Left lobe of liver (tissue), 2 donors: ENCODE results near the gene GNG14. TPM values are rescaled to one million over a fixed set of nuclear protein-coding genes. Genes with fewer than 3 reads are reported as not detected.
"Not testable (repeated sequence)": the region's sequence is repeated elsewhere in the genome, so short reads cannot be mapped to it uniquely, and the experiment has no call there.

ENCODE experiments used
- ATAC-seq: fragments of 200-7000 bp; cut with Tn5 transposase; one replicate; pipeline ENCODE4 v1.9.1; 2020; ENCODE audit warnings: mild to moderate bottlenecking, moderate library complexity
- DNase-seq: peaks from one replicate; pipeline ENCODE4 v3.0.0-alpha.2; 2020; ENCODE audit warnings: low spot score
- total RNA-seq: library from RNA; stranded (reverse); gene quantifications from one replicate; pipeline ENCODE4 v1.2.1, GENCODE V29; 2021
- donor health status: DM: no; HTN: no; CAD: no; lungs with moderate emphysema.
- donor health status: DM: no; HTN: yes; CAD: no.

Gene GNG14
- total RNA-seq, 1 donor from 2014 or later: not detected

DNA sequence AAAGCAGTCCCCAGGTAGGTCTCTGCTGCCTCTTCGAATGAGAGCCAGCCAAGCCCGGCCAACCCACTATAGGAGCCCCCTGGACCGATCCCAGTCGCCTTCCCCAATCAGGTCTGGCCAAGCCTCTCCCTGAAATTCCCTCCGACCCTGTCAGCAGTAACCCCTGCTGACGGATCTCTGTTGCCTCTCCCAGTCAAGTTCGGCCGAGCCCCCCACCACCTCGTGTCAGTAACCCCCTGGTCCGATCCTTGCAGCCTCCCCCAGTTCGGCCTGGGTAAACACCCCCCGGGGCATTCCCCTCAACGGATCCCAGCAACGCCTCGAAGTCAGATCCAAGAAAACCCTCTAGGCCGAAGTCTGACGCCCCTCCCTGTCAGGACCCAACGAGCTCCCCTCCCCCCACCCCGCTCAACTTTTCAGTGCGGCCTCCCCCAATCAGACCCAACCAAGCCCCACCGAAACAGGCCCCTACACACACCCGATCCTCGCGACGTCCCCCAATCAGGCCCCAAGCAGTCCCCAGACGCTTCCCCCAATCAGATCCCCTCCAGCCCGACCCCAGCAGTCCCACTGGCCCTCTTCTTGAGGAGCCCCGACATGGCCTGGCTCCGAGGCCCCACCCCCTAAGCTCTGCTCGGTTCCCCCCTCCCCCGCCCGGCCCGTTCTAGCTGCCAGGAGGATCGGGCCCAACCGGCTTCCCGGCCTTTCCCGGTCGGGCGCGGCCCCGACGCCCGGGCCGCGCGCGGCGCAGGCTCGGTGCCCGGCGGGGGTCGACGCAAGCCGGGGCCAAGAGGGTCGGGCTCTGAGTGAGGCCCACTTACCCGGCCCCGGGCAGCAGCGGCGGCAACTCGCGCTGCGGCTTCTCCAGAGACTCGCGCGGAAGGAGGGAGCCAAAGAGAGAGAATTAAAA is 34.1 kb downstream of the GNG14 start:
- DNase-seq (peak; percentile 65), ATAC-seq (peak; percentile 64)

DNA sequence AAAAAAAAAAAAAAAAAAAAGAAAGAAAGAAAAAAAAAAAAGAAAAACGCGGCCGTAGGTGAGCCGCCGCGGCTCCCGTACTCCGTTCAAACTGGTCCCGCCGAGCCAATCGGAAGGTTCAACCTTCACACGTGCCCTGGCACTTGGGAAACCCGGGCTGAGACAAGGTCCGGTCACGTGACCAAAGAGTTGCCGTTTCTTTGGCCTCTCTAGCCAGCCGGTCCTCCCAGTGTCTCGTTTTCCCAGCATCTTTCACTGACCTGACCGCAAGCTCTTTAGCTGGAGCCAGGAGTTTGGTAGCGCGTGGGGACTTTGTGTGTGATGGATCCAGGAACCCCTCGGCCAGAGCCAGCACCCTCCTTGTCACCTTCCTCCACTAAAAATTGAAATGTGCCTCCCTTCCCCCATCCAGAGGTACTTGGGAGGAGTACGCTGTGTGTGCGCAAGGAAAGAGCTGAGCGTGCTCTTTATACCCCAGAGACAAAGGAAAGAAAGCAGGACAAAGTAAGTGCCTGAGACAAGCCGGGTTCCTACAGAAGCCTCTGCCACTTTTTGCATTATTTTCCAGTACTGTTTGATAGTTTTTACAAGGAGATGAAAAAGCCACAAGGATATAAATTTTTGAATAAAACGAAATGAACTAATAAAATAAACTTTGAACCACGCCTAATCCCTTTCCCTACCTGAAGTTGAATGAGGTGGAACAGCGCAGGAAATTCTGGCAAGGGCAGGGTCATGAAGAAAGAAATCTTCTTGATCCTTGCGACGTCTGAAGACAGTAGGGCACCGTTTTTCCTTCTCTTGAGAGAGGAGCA is 35.0 kb downstream of the GNG14 start:
- peak; percentile 97 for DNase-seq
- peak; percentile 81 for ATAC-seq

DNA sequence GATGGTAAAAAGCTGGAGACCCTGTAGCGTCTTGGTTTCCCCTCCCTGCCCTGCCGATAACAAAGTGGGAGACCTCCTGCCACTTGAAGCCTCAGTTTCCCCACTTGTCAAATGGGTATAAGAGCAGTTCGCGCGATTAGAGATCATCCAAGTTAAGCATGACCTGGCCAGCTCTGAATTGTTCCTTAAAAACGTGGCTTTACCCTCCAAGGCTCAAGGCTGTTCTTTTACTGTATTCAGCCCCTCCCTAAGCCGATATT is 35.5 kb downstream of the GNG14 start:
- no peak for DNase-seq
- ATAC-seq: no peak

DNA sequence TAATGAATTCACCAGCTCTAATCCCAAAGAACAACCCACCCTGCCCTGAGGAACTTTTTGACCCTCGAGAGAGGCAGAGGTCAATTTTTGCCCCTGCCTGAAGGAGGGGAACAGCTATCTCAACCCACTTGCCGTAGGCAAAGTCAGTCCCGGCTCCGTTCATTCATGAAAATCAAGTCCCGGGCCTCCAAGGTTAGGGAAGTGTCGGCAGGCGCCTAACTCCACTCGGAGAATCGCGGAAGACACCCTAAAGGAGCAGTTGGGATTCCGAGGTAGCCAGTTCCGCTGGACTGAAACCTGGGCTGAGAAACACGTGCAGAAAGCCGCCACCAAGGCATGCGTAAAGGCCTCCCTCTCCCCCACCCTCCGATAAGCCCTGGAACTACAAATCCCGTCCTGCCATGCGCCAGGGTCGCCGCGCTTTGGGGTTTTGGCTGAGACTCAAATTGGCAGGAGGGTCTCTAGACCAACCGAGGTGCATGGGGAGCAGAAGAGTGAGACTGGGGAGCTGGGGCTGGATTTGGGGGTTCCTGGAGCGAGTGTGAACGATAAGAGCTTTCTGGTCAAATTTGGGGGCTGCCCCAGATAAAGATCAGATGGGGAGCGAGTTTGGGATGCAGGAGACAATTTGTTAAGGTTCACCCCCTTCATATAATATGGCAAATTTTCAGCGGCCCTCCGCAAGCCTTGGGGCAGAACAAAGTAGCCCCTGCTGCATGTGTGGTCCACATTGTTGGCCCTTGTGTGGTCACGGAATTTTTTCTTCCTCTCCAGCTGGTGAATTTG is 36.0 kb downstream of the GNG14 start, which contains the start of gene TNPO2:
TNPO2 (minus strand) TSS at position 292 of the 786 bp plus-strand sequence. CDS start 2,955 bp downstream, outside the sequence.
- DNase-seq (peak; percentile 59), ATAC-seq (peak; percentile 34)

DNA sequence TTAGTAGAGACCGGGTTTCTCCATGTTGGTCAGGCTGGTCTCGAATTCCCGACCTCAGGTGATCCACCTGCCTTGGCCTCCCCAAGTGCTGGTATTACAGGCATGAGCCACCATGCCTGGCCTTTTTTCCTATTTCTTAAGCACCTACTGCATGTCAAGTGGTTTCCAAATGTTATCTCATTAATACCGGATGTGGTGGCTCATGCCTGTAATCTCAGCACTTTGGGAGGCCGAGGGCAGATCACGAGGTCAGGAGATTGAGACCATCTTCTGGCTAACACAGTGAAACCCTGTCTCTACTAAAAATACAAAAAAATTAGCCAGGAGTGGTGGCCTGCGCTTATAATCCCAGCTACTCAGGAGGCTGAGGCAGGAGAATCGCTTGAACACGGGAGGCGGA is 37.8 kb downstream of the GNG14 start:
- not testable (repeated sequence) for DNase-seq, ATAC-seq

DNA sequence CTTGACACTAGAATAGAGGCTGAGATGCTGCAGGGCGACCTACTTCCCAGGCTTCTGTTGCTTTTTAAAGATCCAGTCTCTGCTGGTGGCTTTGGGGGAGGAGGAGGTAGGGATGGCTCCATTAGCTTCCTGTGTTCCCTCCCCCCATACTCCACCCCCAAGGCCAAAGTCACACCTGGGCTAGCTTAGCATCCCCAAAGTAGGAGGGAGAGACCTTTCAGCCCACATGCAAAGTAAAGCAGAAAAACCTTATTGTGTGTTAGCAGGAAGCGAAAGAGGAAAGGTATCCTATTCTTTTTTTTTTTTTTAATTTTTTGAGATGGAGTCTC is 39.2 kb downstream of the GNG14 start:
- ATAC-seq: no peak

DNA sequence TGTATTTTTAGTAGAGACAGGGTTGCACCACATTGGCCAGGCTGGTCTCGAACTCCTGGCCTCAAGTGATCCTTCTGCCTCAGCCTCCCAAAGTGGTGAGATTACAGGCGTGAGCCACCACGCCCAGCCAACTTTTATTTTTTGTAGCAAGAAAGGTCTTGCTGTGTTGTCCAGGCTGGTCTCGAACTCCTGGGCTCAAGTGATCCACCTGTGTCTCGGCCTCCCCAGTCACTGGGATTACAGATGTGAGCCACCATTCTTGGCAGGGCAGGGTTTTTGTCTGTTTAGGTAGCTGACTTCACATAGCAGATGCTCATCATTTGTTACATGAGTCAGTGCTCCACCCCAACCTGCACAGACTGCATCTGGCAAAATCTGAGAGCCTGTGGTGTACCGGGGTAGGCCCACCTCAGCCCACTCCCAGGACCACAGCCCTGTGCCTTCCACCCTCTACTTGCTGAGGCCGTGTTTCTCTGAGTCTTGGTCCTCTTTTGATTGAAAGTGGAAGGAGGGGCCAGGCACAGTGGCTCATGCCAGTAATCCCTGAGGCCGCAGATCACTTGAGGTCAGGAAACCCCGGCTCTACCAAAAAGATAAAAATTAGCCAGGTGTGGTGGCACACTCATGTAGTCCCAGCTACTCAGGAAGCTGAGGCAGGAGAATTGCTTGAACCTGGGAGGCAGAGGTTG is 40.1 kb downstream of the GNG14 start:
- ATAC-seq (no peak), DNase-seq (no peak)

More for the DNA sequence above, 39.2 kb downstream of the GNG14 start:
- DNase-seq: no peak

DNA sequence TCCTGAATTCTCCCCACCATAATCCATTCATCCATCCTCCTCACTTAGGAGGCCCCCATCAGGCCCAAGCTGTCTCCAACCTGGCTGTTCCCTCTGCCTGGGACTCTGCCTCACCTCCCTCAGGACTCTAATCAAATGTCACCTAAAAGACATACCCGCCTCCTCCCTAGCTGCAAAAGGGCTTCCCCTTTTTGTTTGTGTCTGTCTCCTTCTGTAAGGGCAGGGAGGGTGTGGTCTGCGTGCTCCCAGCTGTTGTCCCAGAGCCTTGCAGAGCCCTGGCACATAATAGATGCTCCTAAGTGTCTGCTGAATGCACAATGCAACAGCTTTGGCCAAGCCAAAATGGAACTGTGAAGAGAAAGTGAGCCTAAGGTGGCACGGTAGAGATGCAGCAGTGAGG is 42.3 kb downstream of the GNG14 start:
- ATAC-seq: no peak

DNA sequence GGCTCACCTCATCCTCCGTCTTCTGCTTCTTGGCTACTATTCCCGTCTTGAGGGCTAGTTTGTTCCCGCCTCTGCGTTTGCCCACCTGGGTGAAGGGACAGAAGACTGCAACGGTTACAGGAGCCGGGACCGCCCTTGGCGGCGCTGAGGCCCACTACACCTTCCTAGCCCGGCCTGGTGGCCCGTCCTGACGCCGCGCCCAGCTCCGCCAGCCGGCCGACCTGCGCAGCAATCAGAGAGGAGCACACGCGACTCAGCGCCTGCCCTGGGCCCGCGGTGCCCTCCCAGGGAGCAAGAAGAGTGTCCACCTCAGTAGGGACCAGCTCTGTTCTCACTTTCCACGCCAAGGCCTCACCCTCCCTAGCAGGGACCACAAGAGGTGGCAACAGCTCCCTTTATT is 43.5 kb downstream of the GNG14 start:
- ATAC-seq (no peak), DNase-seq (no peak)

More for the DNA sequence above, 42.3 kb downstream of the GNG14 start:
- no peak for DNase-seq

DNA sequence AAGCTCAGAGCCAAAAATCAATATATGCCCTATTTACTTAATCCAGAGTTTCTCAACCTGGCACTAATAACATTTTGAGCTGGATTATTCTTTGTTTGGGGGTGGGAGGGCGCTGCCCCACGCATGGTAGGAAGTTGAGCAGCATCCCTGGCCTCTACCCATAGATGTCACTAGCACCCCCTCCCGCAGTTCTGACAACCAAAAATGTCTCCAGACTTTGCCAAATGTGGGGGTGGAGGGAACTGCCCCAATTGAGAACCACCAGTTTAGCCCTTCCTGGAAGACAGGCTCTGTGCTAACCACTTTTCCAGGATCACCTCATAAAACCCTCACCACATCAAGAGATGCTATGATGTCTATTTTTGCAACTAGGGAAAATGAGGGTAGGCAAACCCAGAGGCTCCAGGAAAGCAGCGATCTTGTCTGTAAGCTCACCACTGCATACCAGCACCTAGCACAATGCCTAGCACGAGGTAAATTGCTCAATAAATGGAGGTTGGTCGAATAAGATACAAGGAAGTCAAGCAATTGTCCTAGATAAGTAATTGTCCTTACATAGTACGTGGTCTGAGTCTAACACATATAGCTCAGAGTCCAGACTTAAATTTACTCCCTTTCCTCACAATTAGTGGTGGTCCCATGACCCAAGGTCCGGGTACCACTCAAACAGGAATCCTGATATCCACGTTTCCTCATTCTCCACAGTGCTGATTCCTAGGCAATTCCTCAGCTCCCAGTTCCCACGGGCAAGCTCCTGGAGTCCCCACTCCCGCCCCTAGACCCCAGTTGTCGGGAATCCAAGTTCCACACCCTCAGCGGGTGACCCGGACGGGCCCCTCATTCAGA is 45.8 kb downstream of the GNG14 start:
- ATAC-seq (peak; percentile 42), DNase-seq (peak; percentile 80)

DNA sequence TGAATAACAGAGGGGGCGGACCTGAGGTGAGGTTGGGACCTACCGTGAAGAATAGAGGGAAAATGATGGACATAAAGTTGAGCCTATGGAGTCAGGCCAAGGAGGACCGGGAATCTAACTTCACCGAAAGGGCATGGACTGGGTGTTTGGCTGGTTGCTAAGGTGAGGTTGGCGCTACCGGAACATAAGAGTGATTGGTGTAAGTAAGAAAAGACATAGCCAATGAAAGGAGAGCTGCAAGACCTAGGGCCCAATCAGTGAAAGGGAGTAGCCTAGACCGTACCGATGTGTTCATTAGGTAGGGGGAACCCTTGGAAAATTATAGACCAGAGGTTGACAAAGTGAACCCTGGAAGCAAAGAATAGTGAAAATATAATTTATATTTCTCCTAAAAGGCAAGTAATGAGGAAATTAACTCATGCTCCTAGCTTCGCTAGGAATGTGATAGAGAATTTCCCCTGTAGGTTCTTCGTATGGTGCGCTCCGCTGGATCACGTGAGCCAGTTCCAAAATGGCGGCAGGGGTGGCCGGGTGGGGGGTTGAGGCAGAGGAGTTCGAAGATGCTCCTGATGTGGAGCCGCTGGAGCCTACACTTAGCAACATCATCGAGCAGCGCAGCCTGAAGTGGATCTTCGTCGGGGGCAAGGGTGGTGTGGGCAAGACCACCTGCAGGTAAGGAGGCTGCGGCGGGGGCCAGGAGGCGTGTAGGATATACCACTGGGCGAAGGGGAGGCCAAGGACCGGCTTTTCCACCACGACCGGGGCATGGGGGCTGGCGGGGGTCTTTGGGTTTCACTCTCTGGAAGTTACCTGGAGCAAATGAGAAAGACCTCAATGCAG is 49.4 kb downstream of the GNG14 start, which contains the start of gene GET3:
GET3 (plus strand) TSS at position 503 of the 840 bp plus-strand sequence; CDS start at position 512, 9 bp downstream.
- DNase-seq (peak; percentile 94), ATAC-seq (peak; percentile 75)

DNA sequence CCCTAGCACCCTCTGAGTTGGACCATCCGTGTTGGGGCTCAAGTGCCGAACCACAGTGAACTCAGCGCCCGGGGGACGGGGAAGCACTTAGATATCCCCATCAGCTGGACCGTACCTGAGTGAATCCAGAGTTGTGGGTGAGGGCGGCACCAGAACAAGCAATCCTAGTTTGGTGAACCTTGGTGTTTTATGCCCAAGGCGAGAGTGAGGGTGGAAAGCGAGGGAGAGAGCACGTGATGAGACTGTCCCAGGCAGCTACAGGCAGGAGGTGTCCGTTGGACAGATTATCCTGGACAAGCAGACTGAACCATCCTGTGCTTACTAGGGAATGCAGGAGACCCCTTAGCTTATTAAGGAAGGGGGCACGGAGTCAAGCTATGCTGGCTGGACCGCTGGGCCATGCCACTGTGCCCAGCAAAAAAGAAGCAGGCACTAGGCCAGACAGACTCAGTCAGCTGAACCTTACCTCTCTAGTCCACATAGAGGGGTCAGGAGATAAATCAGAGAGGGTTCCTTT is 50.1 kb downstream of the GNG14 start:
- DNase-seq: no peak
- ATAC-seq: no peak

Other genes with a start within 250 kb of the GNG14 start
- gene ZNF443, start 247.0 kb upstream of the GNG14 start, total RNA-seq: 2.4 TPM
- 0.65 TPM for gene ZNF709, start 203.2 kb upstream of the GNG14 start, total RNA-seq
- gene ZNF564, start 136.5 kb upstream of the GNG14 start, total RNA-seq: 5.3 TPM
- gene ZNF490, start 77.2 kb upstream of the GNG14 start, total RNA-seq: 3.9 TPM
- 9.1 TPM for gene ZNF791, start 77.1 kb upstream of the GNG14 start, total RNA-seq
- 54.8 TPM for gene MAN2B1, start 21.3 kb upstream of the GNG14 start, total RNA-seq
- gene WDR83, start 21.2 kb upstream of the GNG14 start, total RNA-seq: 3.8 TPM
- 41.6 TPM for gene DHPS, start 6.1 kb upstream of the GNG14 start, total RNA-seq
- gene FBXW9, start 8.6 kb downstream of the GNG14 start, total RNA-seq: 3.3 TPM
- gene TNPO2, start 35.9 kb downstream of the GNG14 start, total RNA-seq: 19.5 TPM
- 91.0 TPM for gene TRIR, start 46.7 kb downstream of the GNG14 start, total RNA-seq
- 23.0 TPM for gene GET3, start 49.5 kb downstream of the GNG14 start, total RNA-seq
- not detected for gene BEST2, start 63.8 kb downstream of the GNG14 start, total RNA-seq
- gene HOOK2, start 87.6 kb downstream of the GNG14 start, total RNA-seq: 23.2 TPM
- gene JUNB, start 103.5 kb downstream of the GNG14 start, total RNA-seq: 16.3 TPM
- gene PRDX2, start 113.8 kb downstream of the GNG14 start, total RNA-seq: 224 TPM
- gene THSD8, start 114.1 kb downstream of the GNG14 start, total RNA-seq: 1.5 TPM
- 3.0 TPM for gene RNASEH2A, start 118.6 kb downstream of the GNG14 start, total RNA-seq
- not detected for gene RTBDN, start 146.6 kb downstream of the GNG14 start, total RNA-seq
- gene MAST1, start 150.5 kb downstream of the GNG14 start, total RNA-seq: 0.86 TPM
- gene DNASE2, start 193.5 kb downstream of the GNG14 start, total RNA-seq: 22.3 TPM
- gene KLF1, start 199.2 kb downstream of the GNG14 start, total RNA-seq: 0.35 TPM
- gene GCDH, start 203.2 kb downstream of the GNG14 start, total RNA-seq: 109 TPM
- gene SYCE2, start 231.3 kb downstream of the GNG14 start, total RNA-seq: not detected
- 34.2 TPM for gene FARSA, start 245.7 kb downstream of the GNG14 start, total RNA-seq